Fibroblast of lung (primary cell): ENCODE results near the gene FHIT.

Experiments used
- CTCF ChIP-seq, 2 donors: IDR thresholded peaks in 1 of 2; conservative IDR thresholded peaks in 1 of 2; 1 replicate in 1 of 2; 2 replicates in 1 of 2; pipeline ENCODE4 v1.5.1; 2011 to 2012; ENCODE audit warnings: low read length in 2 of 2, control low read depth in 1 of 2, inconsistent platforms in 1 of 2, low read depth in 1 of 2, mild to moderate bottlenecking in 1 of 2
- EZH2 ChIP-seq: IDR thresholded peaks from 2 replicates; pipeline ENCODE4 v1.5.1; 2012; ENCODE audit warnings: low read length, control low read depth, mild to moderate bottlenecking; ENCODE audit errors: missing control alignments

DNA sequence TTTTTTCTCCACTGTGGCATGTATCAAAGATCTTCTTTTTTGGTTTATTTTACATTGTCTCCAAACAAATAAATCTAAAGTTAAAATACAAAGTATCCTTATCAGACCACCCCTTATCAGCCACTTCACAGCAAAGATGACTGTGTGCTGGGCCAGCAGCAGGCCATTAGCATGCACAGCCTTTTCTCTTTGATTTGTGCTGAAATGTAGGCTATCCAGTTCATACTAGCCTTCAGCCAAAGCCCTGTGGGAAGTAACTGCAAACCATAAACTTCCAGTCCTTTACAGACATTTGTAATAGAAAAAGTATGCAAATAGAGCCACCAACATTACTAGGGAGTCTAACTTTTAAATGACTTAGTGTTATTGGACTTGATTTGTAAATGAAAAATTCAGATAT, 816.3 kb downstream of the FHIT start:
- TF ChIP-seq EZH2 (no peak), CTCF (conservative IDR thresholded peaks at IDR 0.05 in 1 of 2, IDR thresholded peaks at IDR 0.05 in 1 of 2; ENCODE audit: low read depth in 1 of 2, low read length in 2 of 2) (no peak)
